Articular chondrocyte of knee joint (primary cell): ENCODE data around the gene LYPD1. TPM values are rescaled to one million over a fixed set of nuclear protein-coding genes. Genes with fewer than 3 reads are reported as not detected.

ENCODE experiments used
- total RNA-seq: library from RNA; depleted of rRNA; stranded (reverse); fragments of >200 nt; gene quantifications from 2 replicates; pipeline ENCODE4 v1.2.3, GENCODE V29; 2012

The LYPD1 gene, protein sequence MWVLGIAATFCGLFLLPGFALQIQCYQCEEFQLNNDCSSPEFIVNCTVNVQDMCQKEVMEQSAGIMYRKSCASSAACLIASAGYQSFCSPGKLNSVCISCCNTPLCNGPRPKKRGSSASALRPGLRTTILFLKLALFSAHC
- total RNA-seq = 0.76 TPM in 1 of 2 replicates, not detected in the other

DNA sequence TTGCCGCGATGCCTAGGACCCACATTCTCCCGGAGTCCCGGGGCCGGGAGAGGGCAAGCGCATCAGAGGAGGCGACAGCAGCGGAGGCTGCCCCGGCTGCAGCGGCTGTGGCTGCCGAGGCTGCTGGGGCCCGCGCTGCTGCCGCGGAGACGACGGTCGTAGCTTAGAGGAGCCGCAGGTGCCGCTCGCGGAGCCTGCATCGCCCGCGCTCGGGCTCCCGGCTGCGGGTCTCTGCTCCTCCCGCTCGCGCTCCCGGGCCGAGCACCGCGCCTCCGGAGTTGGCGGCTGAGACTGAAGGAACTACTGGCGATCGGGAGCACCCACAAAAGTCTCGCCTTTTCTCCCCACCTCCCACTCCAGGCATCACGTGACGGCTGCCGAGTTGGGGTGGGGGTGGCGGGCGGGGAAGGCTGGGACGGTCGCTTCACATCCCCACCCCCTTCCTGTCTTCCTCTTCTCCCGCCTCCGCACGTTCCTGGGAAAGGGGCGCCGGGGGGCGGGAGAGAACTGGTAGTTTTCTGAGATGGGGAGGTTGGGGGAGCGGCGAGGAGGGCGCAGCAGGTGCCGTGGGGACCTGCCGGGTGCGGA lies at the start of gene LYPD1:
Gene LYPD1, minus strand, starts transcription at position 298 of the 588 bp plus-strand sequence. Its CDS starts 273 bp downstream, at position 25.

